Glutamatergic neuron (in vitro differentiated cells): Measurements from ENCODE around the gene FJX1. TPM values are rescaled to one million over a fixed set of nuclear protein-coding genes. Genes with fewer than 3 reads are reported as not detected.

Experiments
- DNase-seq: peaks from one replicate; pipeline ENCODE4 v3.0.0; 2022
- H3K27ac Mint-ChIP-seq: one replicate; pipeline ENCODE4 v1.8.0; 2020; ENCODE audit warnings: mild to moderate bottlenecking, mixed read lengths, inconsistent platforms; ENCODE audit not compliant: unreplicated experiment
- H3K27me3 Mint-ChIP-seq: one replicate; pipeline ENCODE4 v1.8.0; 2020; ENCODE audit warnings: mild to moderate bottlenecking, moderate library complexity, mixed read lengths, inconsistent platforms; ENCODE audit not compliant: unreplicated experiment
- H3K36me3 Mint-ChIP-seq: one replicate; pipeline ENCODE4 v1.8.0; 2020; ENCODE audit warnings: mild to moderate bottlenecking, mixed read lengths, inconsistent platforms; ENCODE audit not compliant: unreplicated experiment
- H3K4me1 Mint-ChIP-seq: one replicate; pipeline ENCODE4 v1.8.0; 2020; ENCODE audit warnings: mild to moderate bottlenecking, low read depth, mixed read lengths, inconsistent platforms; ENCODE audit not compliant: unreplicated experiment
- H3K4me3 Mint-ChIP-seq: one replicate; pipeline ENCODE4 v1.8.0; 2020; ENCODE audit warnings: mild to moderate bottlenecking, mixed read lengths, inconsistent platforms; ENCODE audit not compliant: unreplicated experiment
- H3K9me3 Mint-ChIP-seq: one replicate; pipeline ENCODE4 v1.8.0; 2020; ENCODE audit warnings: mild to moderate bottlenecking, moderate library complexity, mixed read lengths, inconsistent platforms; ENCODE audit not compliant: unreplicated experiment
- total RNA-seq: library from RNA; stranded (reverse); fragmentation: NEBNext Ultra II Directional; extraction: Animal tissue kit (Norgen Biotek cat#: 25700); gene quantifications from one replicate; pipeline ENCODE4 v1.2.1, GENCODE V29; 2021; ENCODE audit not compliant: unreplicated experiment
- TF ChIP-seq, protein P1 (sequence below): fragments of 200-600 bp; sonication (generic); IDR thresholded peaks from one replicate; pipeline ENCODE4 v1.5.0; 2021; ENCODE audit not compliant: partially characterized antibody, unreplicated experiment

The FJX1 gene
- total RNA-seq, 1 donor from 2014 or later, result 74.3 TPM

GRCh38 chr11:35610631-35611030 is 7.6 kb upstream of the FJX1 start:
- no peak for DNase-seq
- Mint-ChIP-seq H3K9me3 (no peaks in the 10 kb centered on the region), H3K4me1 (peaks cover 8% of the 10 kb centered on the region), H3K4me3 (no peak overlapping the region), H3K27me3 (peaks cover 1% of the 10 kb centered on the region), H3K27ac (no peak overlapping the region), H3K36me3 (no peaks in the 10 kb centered on the region)
- TF ChIP-seq, protein P1, sequence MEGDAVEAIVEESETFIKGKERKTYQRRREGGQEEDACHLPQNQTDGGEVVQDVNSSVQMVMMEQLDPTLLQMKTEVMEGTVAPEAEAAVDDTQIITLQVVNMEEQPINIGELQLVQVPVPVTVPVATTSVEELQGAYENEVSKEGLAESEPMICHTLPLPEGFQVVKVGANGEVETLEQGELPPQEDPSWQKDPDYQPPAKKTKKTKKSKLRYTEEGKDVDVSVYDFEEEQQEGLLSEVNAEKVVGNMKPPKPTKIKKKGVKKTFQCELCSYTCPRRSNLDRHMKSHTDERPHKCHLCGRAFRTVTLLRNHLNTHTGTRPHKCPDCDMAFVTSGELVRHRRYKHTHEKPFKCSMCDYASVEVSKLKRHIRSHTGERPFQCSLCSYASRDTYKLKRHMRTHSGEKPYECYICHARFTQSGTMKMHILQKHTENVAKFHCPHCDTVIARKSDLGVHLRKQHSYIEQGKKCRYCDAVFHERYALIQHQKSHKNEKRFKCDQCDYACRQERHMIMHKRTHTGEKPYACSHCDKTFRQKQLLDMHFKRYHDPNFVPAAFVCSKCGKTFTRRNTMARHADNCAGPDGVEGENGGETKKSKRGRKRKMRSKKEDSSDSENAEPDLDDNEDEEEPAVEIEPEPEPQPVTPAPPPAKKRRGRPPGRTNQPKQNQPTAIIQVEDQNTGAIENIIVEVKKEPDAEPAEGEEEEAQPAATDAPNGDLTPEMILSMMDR, result no peak

DNA sequence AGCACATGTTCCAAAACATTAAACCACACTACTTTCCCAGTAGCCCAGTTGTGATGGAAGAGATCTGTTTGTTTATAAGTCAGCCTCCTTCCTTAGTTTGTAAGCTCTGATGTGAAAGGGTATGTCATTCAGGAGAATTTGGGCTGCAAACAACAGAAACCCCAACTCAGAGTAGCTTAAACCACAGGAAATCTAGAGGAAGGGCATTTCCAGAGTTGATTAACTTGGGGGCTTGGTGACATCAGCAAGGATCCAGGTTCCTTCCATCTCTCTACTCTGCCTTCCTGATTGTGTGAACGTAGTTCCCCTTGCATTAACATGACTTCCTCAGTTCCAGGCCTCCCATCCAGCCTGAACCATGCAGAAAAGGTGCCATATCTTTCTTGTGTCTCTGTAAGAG is 6.5 kb upstream of the FJX1 start:
- peaks cover 7% of the 10 kb centered on the region for H3K4me1 Mint-ChIP-seq
- TF ChIP-seq, protein P1, result no peak
- no peak overlapping the region for H3K4me3 Mint-ChIP-seq
- H3K36me3 Mint-ChIP-seq, result no peaks in the 10 kb centered on the region
- no peaks in the 10 kb centered on the region for H3K27me3 Mint-ChIP-seq
- peaks cover under 1% of the 10 kb centered on the region for H3K9me3 Mint-ChIP-seq
- H3K27ac Mint-ChIP-seq, result no peak overlapping the region
- DNase-seq, result no peak

DNA sequence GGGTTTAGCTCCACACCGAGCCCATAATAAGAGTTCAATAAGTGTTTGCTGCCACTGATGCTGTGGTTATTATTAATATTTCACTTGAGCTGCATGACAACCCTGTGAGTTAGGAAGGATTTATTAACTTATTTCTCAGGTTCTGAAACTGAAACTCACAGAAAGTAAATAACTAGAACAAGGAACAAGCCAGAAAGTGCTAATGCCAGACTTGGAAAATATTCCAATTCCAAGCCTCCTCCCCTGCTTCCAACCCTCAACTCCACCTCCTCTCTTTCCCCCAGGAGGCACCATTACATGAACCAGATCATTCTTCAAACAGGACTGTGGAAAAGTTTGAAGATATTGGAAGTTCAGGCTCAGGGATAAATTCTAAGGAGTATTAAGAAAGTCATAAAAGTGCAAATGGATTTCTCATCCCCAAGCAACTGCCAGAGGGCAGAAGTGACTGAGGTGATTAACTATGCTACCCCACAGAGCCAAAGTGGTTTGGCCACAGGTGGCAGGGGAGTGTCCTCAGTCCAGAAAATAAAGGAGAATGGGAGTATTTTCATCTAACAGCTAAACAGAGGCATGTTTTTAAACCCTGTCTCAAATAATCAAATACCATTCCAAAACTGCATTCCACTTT is 3.2 kb upstream of the FJX1 start:
- no peaks in the 10 kb centered on the region for H3K36me3 Mint-ChIP-seq
- DNase-seq, result no peak
- H3K27ac Mint-ChIP-seq, result no peak overlapping the region
- H3K4me1 Mint-ChIP-seq, result peaks cover 8% of the 10 kb centered on the region
- TF ChIP-seq, protein P1, result no peak
- peaks cover 14% of the 10 kb centered on the region for H3K9me3 Mint-ChIP-seq
- no peak overlapping the region for H3K4me3 Mint-ChIP-seq
- peaks cover 11% of the 10 kb centered on the region for H3K27me3 Mint-ChIP-seq

- no peak for DNase-seq
- Mint-ChIP-seq H3K36me3 (no peaks in the 10 kb centered on the region), H3K9me3 (peaks cover 20% of the 10 kb centered on the region), H3K27ac (no peak overlapping the region), H3K27me3 (peaks cover 15% of the 10 kb centered on the region), H3K4me3 (peak overlapping the region; percentile 72), H3K4me1 (peaks cover 11% of the 10 kb centered on the region)
- TF ChIP-seq, protein P1, result peak; percentile 91
Measured at GRCh38 chr11:35615921-35616900, 2.0 kb upstream of the FJX1 start.

DNA sequence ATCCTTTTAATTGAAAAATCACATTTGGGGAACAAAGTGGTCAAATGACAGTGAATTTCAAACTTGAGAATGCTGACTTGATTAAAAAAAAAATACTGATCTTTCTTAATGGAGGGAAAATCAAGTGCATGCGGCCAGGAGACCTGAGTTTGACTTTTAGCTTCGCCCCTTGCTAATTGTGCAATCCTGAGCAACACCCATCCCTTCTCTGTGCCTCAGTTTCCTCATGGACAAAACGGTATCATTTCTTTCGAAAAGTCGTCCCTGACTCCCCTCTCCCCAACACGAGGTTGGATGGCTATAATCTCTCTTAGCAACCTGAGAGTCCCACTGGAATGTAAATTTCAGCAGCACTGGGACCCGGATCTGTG is 959 bp upstream of the FJX1 start:
- TF ChIP-seq, protein P1, result no peak
- Mint-ChIP-seq H3K27ac (peak overlapping the region; percentile 95), H3K9me3 (peaks cover 20% of the 10 kb centered on the region), H3K36me3 (no peaks in the 10 kb centered on the region), H3K4me1 (peaks cover 22% of the 10 kb centered on the region), H3K4me3 (peak overlapping the region; percentile 95), H3K27me3 (peaks cover 15% of the 10 kb centered on the region)
- DNase-seq, result no peak
